AG09319 (cell line): ENCODE data around the gene NAA60.

ENCODE experiments used
- DNase-seq: peaks from one replicate; pipeline ENCODE4 v3.0.0-alpha.2; 2010; ENCODE audit warnings: low read depth; ENCODE audit errors: extremely low read depth
- CTCF ChIP-seq: IDR thresholded peaks from 2 replicates; pipeline ENCODE4 v1.5.1; 2011; ENCODE audit warnings: low read depth, mild to moderate bottlenecking, inconsistent platforms, low read length, moderate library complexity

The NAA60 gene

GRCh38 chr16:3480901-3481695 is 37.6 kb downstream of the NAA60 start:
- no peak for TF ChIP-seq CTCF
- no peak for DNase-seq

GRCh38 chr16:3481696-3482658 is 38.5 kb downstream of the NAA60 start:
- no peak for TF ChIP-seq CTCF
- no peak for DNase-seq

GRCh38 chr16:3482659-3483241 is 39.3 kb downstream of the NAA60 start:
- no peak for DNase-seq
- TF ChIP-seq CTCF: no peak

GRCh38 chr16:3484318-3485096 is 41.0 kb downstream of the NAA60 start:
- TF ChIP-seq CTCF: no peak
- DNase-seq: no peak

GRCh38 chr16:3485097-3485745 is 41.7 kb downstream of the NAA60 start:
- no peak for DNase-seq
- TF ChIP-seq CTCF: no peak

- DNase-seq: no peak
- TF ChIP-seq CTCF: no peak
Observed at GRCh38 chr16:3485821-3486505, 42.5 kb downstream of the NAA60 start.
